Measurements from ENCODE around the gene BATF. TPM values are rescaled to one million over a fixed set of nuclear protein-coding genes. Genes with fewer than 3 reads are reported as not detected.

BATF gene
- total and polyA plus RNA-seq, 2 donors from 2014 or later: 1.6 to 3.7 TPM

GRCh38 chr14:75579882-75580281 lies 57.6 kb downstream of the BATF start:
- H3K27ac ChIP-seq (ENCODE audit: low read depth in 2 of 2, low read length in 2 of 2): no peak overlapping the region
- TF ChIP-seq CTCF (IDR thresholded peaks at IDR 0.05; ENCODE audit: borderline replicate concordance, extremely low read depth, insufficient read depth): no peak
- FAIRE-seq (no peak), DNase-seq (no peak)
- intact Hi-C loops (cut with DNase I): loop anchor here (5.0 kb wide), 1 partner anchor 72 kb away; no protein-coding TSS in a partner anchor
- H3K27me3 ChIP-seq (ENCODE audit: control insufficient read depth, insufficient read depth, low read length): no peaks in the 10 kb centered on the region
- peak overlapping the region in 2 of 3 donors; percentile 85 for H3K4me3 ChIP-seq (ENCODE audit: low read length in 3 of 3)
- H3K36me3 ChIP-seq (ENCODE audit: control insufficient read depth in 2 of 3, insufficient read depth in 3 of 3, low read length in 3 of 3): no peaks in the 10 kb centered on the region
- H3K9ac ChIP-seq (ENCODE audit: low read length in 3 of 3): peak overlapping the region in 1 of 3 donors; percentile 83
- no peaks in the 10 kb centered on the region for H3K9me3 ChIP-seq (ENCODE audit: control insufficient read depth in 2 of 3, insufficient read depth in 1 of 3, low read length in 3 of 3)
- H3K4me1 ChIP-seq (ENCODE audit: control insufficient read depth in 2 of 3, insufficient read depth in 2 of 3, low read depth in 1 of 3, low read length in 3 of 3): peaks cover 0 to 10% (median 4%) of the 10 kb centered on the region in 3 donors

GRCh38 chr14:75587388-75587787 lies 65.1 kb downstream of the BATF start:
- no peaks in the 10 kb centered on the region for H3K36me3 ChIP-seq (ENCODE audit: control insufficient read depth in 2 of 3, insufficient read depth in 3 of 3, low read length in 3 of 3)
- DNase-seq (no peak), FAIRE-seq (no peak)
- no peak overlapping the region for H3K9ac ChIP-seq (ENCODE audit: low read length in 3 of 3)
- no peaks in the 10 kb centered on the region for H3K27me3 ChIP-seq (ENCODE audit: control insufficient read depth, insufficient read depth, low read length)
- TF ChIP-seq CTCF (IDR thresholded peaks at IDR 0.05; ENCODE audit: borderline replicate concordance, extremely low read depth, insufficient read depth): no peak
- H3K27ac ChIP-seq (ENCODE audit: low read depth in 2 of 2, low read length in 2 of 2): no peak overlapping the region
- no peaks in the 10 kb centered on the region for H3K9me3 ChIP-seq (ENCODE audit: control insufficient read depth in 2 of 3, insufficient read depth in 1 of 3, low read length in 3 of 3)
- no peak overlapping the region for H3K4me3 ChIP-seq (ENCODE audit: low read length in 3 of 3)
- peaks cover 0 to 8% (median 4%) of the 10 kb centered on the region in 3 donors for H3K4me1 ChIP-seq (ENCODE audit: control insufficient read depth in 2 of 3, insufficient read depth in 2 of 3, low read depth in 1 of 3, low read length in 3 of 3)
- intact Hi-C loops (cut with DNase I): no loop called here

GRCh38 chr14:75589931-75590330 lies 67.7 kb downstream of the BATF start:
- Histone ChIP-seq H3K36me3 (ENCODE audit: control insufficient read depth in 2 of 3, insufficient read depth in 3 of 3, low read length in 3 of 3) (no peaks in the 10 kb centered on the region), H3K4me1 (ENCODE audit: control insufficient read depth in 2 of 3, insufficient read depth in 2 of 3, low read depth in 1 of 3, low read length in 3 of 3) (peaks cover 0 to 8% (median 4%) of the 10 kb centered on the region in 3 donors), H3K9ac (ENCODE audit: low read length in 3 of 3) (no peak overlapping the region), H3K9me3 (ENCODE audit: control insufficient read depth in 2 of 3, insufficient read depth in 1 of 3, low read length in 3 of 3) (no peaks in the 10 kb centered on the region), H3K27ac (ENCODE audit: low read depth in 2 of 2, low read length in 2 of 2) (no peak overlapping the region), H3K4me3 (ENCODE audit: low read length in 3 of 3) (no peak overlapping the region), H3K27me3 (ENCODE audit: control insufficient read depth, insufficient read depth, low read length) (no peaks in the 10 kb centered on the region)
- FAIRE-seq (no peak), DNase-seq (no peak)
- no peak for TF ChIP-seq CTCF (IDR thresholded peaks at IDR 0.05; ENCODE audit: borderline replicate concordance, extremely low read depth, insufficient read depth)
- intact Hi-C loops (cut with DNase I): no loop called here

Measured in kidney (tissue), 14 donors.